Epithelial cell of proximal tubule (primary cell): Measurements from ENCODE around the gene ARHGAP20. TPM values are rescaled to one million over a fixed set of nuclear protein-coding genes. Genes with fewer than 3 reads are reported as not detected.

Source experiments
- DNase-seq: peaks from one replicate; pipeline ENCODE4 v3.0.0-alpha.2; 2011; ENCODE audit warnings: low read depth
- H3K4me3 ChIP-seq: 2 replicates; pipeline ENCODE4 v1.5.1; 2011; ENCODE audit warnings: low read depth, mild to moderate bottlenecking, low read length
- CTCF ChIP-seq: conservative IDR thresholded peaks from 2 replicates; pipeline ENCODE4 v1.5.1; 2012; ENCODE audit warnings: low read depth, mild to moderate bottlenecking, low read length
- total RNA-seq: library from RNA; depleted of rRNA; stranded (reverse); fragments of >200 nt; gene quantifications from 2 replicates; pipeline ENCODE4 v1.2.3, GENCODE V29; 2015

The ARHGAP20 gene
- total RNA-seq, 1 donor from 2014 or later = 0.12 TPM

- no peak for DNase-seq
- TF ChIP-seq CTCF = no peak
- H3K4me3 ChIP-seq = no peak overlapping the region
Observed at GRCh38 chr11:110530900-110531741, 181.1 kb downstream of the ARHGAP20 start.

GRCh38 chr11:110529043-110529442, 183.2 kb downstream of the ARHGAP20 start:
- peak; percentile 47 for TF ChIP-seq CTCF
- no peak overlapping the region for H3K4me3 ChIP-seq
- no peak for DNase-seq

GRCh38 chr11:110527146-110527545, 185.1 kb downstream of the ARHGAP20 start:
- DNase-seq = no peak
- no peak overlapping the region for H3K4me3 ChIP-seq
- no peak for TF ChIP-seq CTCF
